GM19240 (cell line): Measurements from ENCODE around the gene SLC27A1.
A peak's percentile ranks its signal among the peaks of the same experiment; 100 is the strongest.
"Not testable (repeated sequence)": the region's sequence is repeated elsewhere in the genome, so short reads cannot be mapped to it uniquely, and the experiment has no call there.

Experiments used
- DNase-seq: peaks from one replicate; pipeline ENCODE4 v3.0.0; 2011; ENCODE audit warnings: low spot score; ENCODE audit not compliant: insufficient read length

SLC27A1 gene

GRCh38 chr19:17486545-17487240 lies 16.4 kb downstream of the SLC27A1 start:
- DNase-seq = no peak

GRCh38 chr19:17487284-17488121 lies 17.2 kb downstream of the SLC27A1 start:
- DNase-seq = no peak

GRCh38 chr19:17488593-17489391 lies 18.5 kb downstream of the SLC27A1 start:
- peak; percentile 41 for DNase-seq

- DNase-seq = no peak
Observed at GRCh38 chr19:17489392-17490030, 19.2 kb downstream of the SLC27A1 start.

- no peak for DNase-seq
Observed at GRCh38 chr19:17490411-17490810, 20.1 kb downstream of the SLC27A1 start.

GRCh38 chr19:17491287-17491686 lies 21.0 kb downstream of the SLC27A1 start:
- DNase-seq = no peak

- no peak for DNase-seq
Observed at GRCh38 chr19:17495639-17496296, 25.4 kb downstream of the SLC27A1 start.

- DNase-seq = peak; percentile 95
Observed at GRCh38 chr19:17496337-17496997, 26.1 kb downstream of the SLC27A1 start.

GRCh38 chr19:17497149-17497798 lies 26.9 kb downstream of the SLC27A1 start:
- no peak for DNase-seq

- not testable (repeated sequence) for DNase-seq
Observed at GRCh38 chr19:17499025-17499424, 28.7 kb downstream of the SLC27A1 start.

GRCh38 chr19:17499648-17500446 lies 29.5 kb downstream of the SLC27A1 start:
- DNase-seq = no peak

- no peak for DNase-seq
Observed at GRCh38 chr19:17500447-17501198, 30.3 kb downstream of the SLC27A1 start.

GRCh38 chr19:17503240-17503639 lies 32.9 kb downstream of the SLC27A1 start:
- no peak for DNase-seq

- no peak for DNase-seq
Observed at GRCh38 chr19:17504030-17504429, 33.7 kb downstream of the SLC27A1 start.

GRCh38 chr19:17504456-17504855 lies 34.1 kb downstream of the SLC27A1 start:
- DNase-seq = no peak

- no peak for DNase-seq
Observed at GRCh38 chr19:17505223-17505622, 34.9 kb downstream of the SLC27A1 start.

- DNase-seq = no peak
Observed at GRCh38 chr19:17506745-17507144, 36.4 kb downstream of the SLC27A1 start.

GRCh38 chr19:17508558-17508933 lies 38.2 kb downstream of the SLC27A1 start:
- DNase-seq = not testable (repeated sequence)
